ENCODE measurements around the gene ELMO2. TPM values are rescaled to one million over a fixed set of nuclear protein-coding genes. Genes with fewer than 3 reads are reported as not detected.

ELMO2 gene
- total RNA-seq, 1 experiment from 2014 or later = 38.5 TPM

DNA sequence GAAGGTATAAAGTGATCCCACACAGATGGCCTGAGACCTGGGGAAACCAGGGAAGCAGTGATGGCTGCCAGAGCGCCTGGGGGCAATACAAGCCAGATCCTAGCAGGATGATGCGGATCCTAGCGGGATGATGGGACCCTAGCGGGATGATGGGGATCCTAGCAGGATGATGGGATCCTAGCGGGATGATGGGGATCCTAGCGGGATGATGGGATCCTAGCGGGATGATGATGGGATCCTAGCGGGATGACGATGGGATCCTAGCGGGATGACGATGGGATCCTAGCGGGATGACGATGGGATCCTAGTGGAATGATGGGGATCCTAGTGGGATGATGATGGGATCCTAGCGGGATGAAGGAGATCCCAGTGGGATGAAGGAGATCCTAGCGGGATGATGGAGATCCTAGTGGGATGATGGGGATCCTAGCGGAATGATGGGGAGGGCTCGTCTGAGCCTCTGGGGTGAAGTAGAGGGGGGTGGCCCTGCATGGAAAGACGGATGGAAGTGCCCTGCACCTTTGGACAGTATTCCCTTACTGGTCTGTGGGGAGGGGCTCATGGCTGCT, 54.0 kb downstream of the ELMO2 start:
- CTCF ChIA-PET = no interaction called here
- Histone ChIP-seq H3K9me3 (ENCODE audit: low read depth, low read length, poor library complexity, severe bottlenecking) (no peaks in the 10 kb centered on the region), H3K4me1 (ENCODE audit: insufficient read depth, low read length, poor library complexity, severe bottlenecking) (peaks cover 19% of the 10 kb centered on the region), H3K27ac (ENCODE audit: low read depth, low read length, poor library complexity, severe bottlenecking) (no peak overlapping the region), H3K36me3 (ENCODE audit: insufficient read depth, low read length, poor library complexity, severe bottlenecking) (peaks cover 16% of the 10 kb centered on the region), H3K27me3 (replicated peaks; ENCODE audit: insufficient read depth, low read depth, low read length, poor library complexity) (no peaks in the 10 kb centered on the region), H3K4me3 (ENCODE audit: low read depth, low read length, poor library complexity, severe bottlenecking) (no peak overlapping the region)
- no peak for TF ChIP-seq EZH2 (IDR thresholded peaks at IDR 0.05; ENCODE audit: borderline replicate concordance, low read depth, low read length, poor library complexity, severe bottlenecking)
- TF ChIP-seq, protein P1, sequence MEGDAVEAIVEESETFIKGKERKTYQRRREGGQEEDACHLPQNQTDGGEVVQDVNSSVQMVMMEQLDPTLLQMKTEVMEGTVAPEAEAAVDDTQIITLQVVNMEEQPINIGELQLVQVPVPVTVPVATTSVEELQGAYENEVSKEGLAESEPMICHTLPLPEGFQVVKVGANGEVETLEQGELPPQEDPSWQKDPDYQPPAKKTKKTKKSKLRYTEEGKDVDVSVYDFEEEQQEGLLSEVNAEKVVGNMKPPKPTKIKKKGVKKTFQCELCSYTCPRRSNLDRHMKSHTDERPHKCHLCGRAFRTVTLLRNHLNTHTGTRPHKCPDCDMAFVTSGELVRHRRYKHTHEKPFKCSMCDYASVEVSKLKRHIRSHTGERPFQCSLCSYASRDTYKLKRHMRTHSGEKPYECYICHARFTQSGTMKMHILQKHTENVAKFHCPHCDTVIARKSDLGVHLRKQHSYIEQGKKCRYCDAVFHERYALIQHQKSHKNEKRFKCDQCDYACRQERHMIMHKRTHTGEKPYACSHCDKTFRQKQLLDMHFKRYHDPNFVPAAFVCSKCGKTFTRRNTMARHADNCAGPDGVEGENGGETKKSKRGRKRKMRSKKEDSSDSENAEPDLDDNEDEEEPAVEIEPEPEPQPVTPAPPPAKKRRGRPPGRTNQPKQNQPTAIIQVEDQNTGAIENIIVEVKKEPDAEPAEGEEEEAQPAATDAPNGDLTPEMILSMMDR (conservative IDR thresholded peaks at IDR 0.05; ENCODE audit: low read depth, low read length) = no peak
- intact Hi-C loops (cut with micrococcal nuclease; ENCODE audit: unreplicated experiment) = no loop called here
- DNase-seq (ENCODE audit: low spot score) = no peak
- POLR2A ChIA-PET (ENCODE audit: low non-redundant PET) = no interaction called here
- BruUV-seq (replicated peaks) = no TSS peak

DNA sequence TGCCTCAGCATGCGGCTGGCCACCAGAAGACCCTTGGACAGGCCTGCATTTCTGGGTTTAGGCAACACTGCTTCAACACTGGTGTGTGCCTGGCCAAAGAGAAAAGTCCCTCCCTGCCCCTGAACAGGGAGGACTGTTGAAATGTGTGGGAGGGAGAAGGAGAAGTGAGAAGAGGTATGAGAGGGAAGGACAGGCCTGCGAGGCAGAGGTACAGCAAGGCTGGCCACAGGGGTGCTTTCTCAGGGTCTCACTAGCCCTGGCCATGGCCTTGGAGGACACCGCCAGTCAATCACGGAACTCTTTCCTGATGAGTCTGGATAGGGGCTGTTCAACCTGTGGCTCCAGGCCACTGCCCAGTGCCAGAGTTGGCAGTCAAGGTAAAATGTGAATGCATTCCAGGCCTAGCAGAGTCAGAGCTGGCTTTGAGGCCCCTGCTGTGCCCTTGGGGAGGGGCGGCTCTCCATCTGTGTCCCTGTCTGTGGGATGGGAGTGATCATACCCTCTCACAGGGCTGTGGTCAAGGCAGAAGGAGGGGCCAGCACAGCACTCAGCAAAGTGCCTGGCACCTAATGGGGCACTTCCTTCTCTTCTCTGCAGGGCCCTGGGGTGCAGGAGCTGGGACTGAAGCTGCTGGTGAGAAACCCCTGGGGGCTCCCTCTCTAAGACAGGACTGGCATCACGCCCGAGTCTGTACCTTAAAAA, 54.9 kb downstream of the ELMO2 start:
- H3K36me3 ChIP-seq (ENCODE audit: insufficient read depth, low read length, poor library complexity, severe bottlenecking) = peaks cover 16% of the 10 kb centered on the region
- no TSS peak for BruUV-seq (replicated peaks)
- H3K4me1 ChIP-seq (ENCODE audit: insufficient read depth, low read length, poor library complexity, severe bottlenecking) = peaks cover 19% of the 10 kb centered on the region
- H3K27me3 ChIP-seq (replicated peaks; ENCODE audit: insufficient read depth, low read depth, low read length, poor library complexity) = no peaks in the 10 kb centered on the region
- TF ChIP-seq, protein P1 (conservative IDR thresholded peaks at IDR 0.05; ENCODE audit: low read depth, low read length) = no peak
- no peak for TF ChIP-seq EZH2 (IDR thresholded peaks at IDR 0.05; ENCODE audit: borderline replicate concordance, low read depth, low read length, poor library complexity, severe bottlenecking)
- DNase-seq (ENCODE audit: low spot score) = no peak
- H3K27ac ChIP-seq (ENCODE audit: low read depth, low read length, poor library complexity, severe bottlenecking) = peak overlapping the region; percentile 85
- intact Hi-C loops (cut with micrococcal nuclease; ENCODE audit: unreplicated experiment) = no loop called here
- CTCF ChIA-PET = no interaction called here
- POLR2A ChIA-PET (ENCODE audit: low non-redundant PET) = no interaction called here
- no peaks in the 10 kb centered on the region for H3K9me3 ChIP-seq (ENCODE audit: low read depth, low read length, poor library complexity, severe bottlenecking)
- H3K4me3 ChIP-seq (ENCODE audit: low read depth, low read length, poor library complexity, severe bottlenecking) = no peak overlapping the region

DNA sequence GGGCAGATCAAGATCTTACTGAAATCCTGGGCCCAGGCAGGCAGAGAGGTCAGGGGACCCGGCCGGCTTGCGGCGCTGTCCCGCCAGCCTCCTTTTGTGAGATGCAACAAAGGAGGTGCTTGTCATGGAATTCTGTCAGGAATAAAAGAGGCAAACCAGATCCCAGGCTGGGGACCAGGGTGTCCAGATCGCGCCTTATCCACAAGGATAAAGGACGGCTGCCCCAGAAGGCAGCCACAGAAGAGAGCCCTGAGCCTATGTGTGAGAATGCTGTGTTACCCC, 55.5 kb downstream of the ELMO2 start:
- Histone ChIP-seq H3K9me3 (ENCODE audit: low read depth, low read length, poor library complexity, severe bottlenecking) (no peaks in the 10 kb centered on the region), H3K27me3 (replicated peaks; ENCODE audit: insufficient read depth, low read depth, low read length, poor library complexity) (no peaks in the 10 kb centered on the region), H3K27ac (ENCODE audit: low read depth, low read length, poor library complexity, severe bottlenecking) (peak overlapping the region; percentile 85), H3K4me3 (ENCODE audit: low read depth, low read length, poor library complexity, severe bottlenecking) (no peak overlapping the region), H3K4me1 (ENCODE audit: insufficient read depth, low read length, poor library complexity, severe bottlenecking) (peaks cover 19% of the 10 kb centered on the region), H3K36me3 (ENCODE audit: insufficient read depth, low read length, poor library complexity, severe bottlenecking) (peaks cover 13% of the 10 kb centered on the region)
- CTCF ChIA-PET = no interaction called here
- POLR2A ChIA-PET (ENCODE audit: low non-redundant PET) = no interaction called here
- TSS peak; percentile 87 for BruUV-seq (replicated peaks)
- DNase-seq (ENCODE audit: low spot score) = no peak
- no peak for TF ChIP-seq EZH2 (IDR thresholded peaks at IDR 0.05; ENCODE audit: borderline replicate concordance, low read depth, low read length, poor library complexity, severe bottlenecking)
- intact Hi-C loops (cut with micrococcal nuclease; ENCODE audit: unreplicated experiment) = no loop called here

Measured in A673 (cell line).